Loucy (cell line): ENCODE results near the gene CD58.

Experiments used
- CTCF ChIP-seq: fragments of 200-600 bp; sonication (generic); conservative IDR thresholded peaks from 2 replicates; pipeline ENCODE4 v1.5.1; 2014; ENCODE audit warnings: mild to moderate bottlenecking, antibody characterized with exemption, low read length
- EZH2phosphoT487 ChIP-seq: fragments of 200-600 bp; IDR thresholded peaks from 2 replicates; pipeline ENCODE4 v1.6.1; 2018; ENCODE audit warnings: antibody characterized with exemption, mild to moderate bottlenecking, moderate library complexity, borderline replicate concordance

- TF ChIP-seq CTCF, result no peak
- no peak for TF ChIP-seq EZH2phosphoT487
Observed at GRCh38 chr1:116490588-116490987, 80.2 kb downstream of the CD58 start.
